COLO829 (cell line): Measurements from ENCODE around the gene CCDC127.
"Not testable (repeated sequence)": the region's sequence is repeated elsewhere in the genome, so short reads cannot be mapped to it uniquely, and the experiment has no call there.

Experiments used
- DNase-seq: peaks from one replicate; pipeline ENCODE4 v3.0.0; 2012; ENCODE audit warnings: low spot score

The CCDC127 gene, protein sequence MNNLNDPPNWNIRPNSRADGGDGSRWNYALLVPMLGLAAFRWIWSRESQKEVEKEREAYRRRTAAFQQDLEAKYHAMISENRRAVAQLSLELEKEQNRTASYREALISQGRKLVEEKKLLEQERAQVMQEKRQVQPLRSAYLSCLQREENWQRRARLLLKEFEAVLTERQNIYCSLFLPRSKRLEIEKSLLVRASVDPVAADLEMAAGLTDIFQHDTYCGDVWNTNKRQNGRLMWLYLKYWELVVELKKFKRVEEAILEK

DNA sequence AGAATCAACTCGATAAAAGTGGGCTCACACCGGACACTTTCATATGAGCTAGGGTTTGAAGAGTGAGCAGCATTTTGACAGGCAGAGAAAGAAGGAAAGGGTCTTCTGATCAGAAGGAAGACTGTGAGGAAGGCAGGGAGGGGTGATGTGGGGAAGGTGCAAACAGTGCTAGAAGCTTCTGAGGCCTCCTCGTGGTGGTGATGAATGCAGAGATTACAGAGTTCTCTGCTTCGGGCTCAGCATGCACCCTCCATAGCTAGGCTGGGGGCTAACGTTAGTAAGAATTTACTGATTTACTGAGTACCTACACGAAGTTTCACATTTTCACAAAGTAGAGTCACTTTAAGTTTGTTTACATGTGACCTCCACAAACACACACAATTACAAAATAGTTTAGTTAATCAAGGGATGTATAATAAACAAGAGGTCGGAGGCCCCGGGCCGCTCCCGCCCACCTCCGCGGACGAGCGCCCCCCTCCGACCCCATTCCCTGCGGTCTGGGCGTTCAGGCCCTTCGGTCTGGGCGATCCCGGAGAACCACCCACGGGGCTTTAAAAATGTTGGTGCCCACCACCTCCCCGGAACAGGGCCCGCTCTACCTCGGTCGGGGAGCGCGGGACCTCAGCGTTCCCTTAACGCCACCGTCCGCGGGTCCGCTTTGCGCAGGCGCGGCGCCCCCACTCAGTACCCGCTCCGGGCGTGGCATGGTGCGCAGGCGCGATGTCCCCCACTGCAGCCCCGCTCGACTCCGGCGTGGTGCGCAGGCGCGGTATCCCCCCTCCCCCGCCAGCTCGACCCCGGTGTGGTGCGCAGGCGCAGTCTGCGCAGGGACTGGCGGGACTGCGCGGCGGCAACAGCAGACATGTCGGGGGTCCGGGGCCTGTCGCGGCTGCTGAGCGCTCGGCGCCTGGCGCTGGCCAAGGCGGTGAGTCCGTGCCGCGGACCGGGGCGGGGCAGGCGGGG is at the start of gene CCDC127, which contains the start of gene SDHA:
Gene CCDC127, minus strand, starts transcription at position 660 of the 963 bp plus-strand sequence. CDS start 1,304 bp downstream, outside the sequence.
Gene SDHA, plus strand, starts transcription at position 827 of the 963 bp plus-strand sequence. Its CDS starts 36 bp downstream, at position 863.
- peak; percentile 95 for DNase-seq

DNA sequence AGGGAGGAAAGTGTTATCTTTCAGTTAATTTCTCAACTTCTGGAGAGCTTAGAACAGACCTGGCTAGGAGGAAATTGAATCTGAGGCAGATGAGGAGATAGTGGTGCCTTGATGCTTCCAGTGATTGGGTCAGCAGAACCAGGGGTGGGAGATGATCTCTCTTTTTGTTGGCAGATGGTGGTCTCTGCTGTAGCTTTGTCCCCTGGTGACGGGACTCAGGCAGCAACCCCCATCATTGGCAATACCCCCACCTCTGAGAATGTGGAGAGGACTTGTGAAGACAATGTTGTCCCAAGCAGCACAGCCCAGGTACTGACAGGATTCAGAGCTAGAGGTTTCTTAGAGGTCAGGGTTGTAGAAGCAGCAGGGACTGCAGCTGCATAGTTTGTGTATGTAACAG is 49.8 kb upstream of the CCDC127 start:
- DNase-seq, result no peak

DNA sequence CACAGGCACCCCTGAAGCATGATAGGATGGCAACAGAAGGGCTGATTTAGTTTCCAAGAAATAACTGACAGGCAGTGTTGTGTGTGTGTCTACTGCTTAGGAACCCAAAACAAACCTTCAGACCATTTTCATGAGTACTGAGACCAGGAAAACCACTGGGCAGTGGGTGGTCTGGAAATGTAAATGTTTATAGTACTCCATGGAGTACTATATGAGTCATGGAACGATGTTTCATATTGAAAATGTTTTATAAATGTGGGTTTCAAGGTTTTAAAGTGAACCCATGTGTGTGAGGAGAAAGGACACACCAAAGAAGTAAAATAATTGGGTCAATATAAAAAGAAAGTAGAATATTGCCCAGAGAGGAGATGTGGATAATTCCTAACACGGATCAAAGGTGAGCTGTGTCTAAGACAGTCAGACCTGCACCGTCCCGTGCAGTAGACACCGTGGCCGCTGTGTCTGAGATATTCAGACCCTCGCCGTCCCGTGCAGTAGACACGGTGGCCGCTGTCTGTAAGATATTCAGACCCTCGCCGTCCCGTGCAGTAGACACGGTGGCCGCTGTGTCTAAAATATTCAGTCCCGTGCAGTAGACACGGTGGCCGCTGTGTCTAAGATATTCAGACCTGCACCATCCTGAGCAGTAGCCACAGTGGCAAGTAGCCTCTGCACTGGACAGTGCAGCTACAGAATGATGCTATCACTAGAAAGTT is 48.5 kb upstream of the CCDC127 start:
- not testable (repeated sequence) for DNase-seq

DNA sequence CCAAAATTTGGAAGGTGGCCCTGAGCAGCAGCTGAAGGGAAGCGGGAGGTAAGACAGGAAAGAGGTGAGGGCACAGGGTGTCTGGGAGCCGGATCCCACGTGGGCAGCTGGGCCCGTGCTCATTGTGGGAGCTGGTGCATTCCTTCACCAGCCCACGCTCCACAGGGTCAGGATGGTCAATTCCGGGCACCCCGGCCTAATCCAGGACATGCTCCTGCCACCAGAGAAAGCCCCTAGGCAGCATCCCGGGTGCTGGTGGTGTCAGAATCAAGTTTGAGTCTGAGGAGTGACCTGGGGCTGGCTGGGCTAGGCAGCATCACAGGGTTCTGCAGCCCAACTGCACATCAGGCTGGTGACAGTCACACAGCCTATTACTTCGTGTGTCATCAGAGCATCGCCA is 46.4 kb upstream of the CCDC127 start:
- DNase-seq, result no peak

DNA sequence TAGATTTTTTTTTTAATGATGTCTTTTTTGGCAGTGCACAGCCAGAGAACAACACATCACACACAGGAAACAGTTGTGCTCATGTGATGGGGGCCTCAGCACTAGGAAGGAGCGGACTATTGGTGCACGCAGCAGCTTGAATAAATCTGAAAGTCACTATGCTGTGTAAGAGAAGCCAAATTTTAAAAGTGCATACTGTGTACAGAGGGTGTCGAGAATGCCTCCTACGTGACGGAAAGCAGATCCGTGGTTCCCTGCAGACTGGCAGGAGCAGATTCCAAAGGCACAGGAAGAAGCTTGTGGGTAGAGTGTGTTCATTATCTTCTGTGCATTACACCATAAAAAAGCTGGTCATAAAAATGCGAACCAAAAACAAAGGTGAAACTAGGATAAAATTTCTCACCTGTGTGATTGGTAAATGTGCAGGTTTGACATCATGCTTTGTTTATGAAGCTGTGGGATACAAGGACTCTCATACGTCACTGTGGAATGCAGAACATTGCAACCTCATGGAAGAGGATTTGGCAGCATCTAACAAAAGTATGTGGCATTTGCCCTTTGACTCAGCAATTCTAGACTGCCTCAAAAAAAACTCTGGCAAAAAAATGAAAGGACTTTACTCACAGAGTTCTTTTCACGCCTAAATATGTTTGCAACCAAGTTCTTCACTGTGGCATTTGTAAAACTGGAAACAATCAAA is 45.5 kb upstream of the CCDC127 start:
- DNase-seq, result peak; percentile 4

DNA sequence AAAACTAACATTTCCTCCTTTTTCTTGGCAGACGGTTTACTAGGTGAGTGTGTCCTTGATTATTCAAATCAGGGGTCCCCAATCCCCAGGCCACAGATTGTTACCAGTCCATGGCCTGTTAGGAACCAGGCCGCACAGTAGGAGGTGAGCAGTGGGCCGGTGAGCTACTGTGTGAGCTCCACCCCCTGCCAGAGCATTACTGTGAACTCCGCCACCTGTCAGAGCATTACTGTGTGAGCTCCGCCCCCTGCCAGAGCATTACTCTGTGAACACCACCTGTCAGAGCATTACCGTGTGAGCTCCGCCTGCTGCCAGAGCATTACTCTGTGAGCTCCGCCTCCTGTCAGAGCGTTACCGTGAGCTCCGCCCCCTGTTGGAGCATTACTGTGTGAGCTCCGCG is 39.2 kb upstream of the CCDC127 start:
- DNase-seq, result no peak

DNA sequence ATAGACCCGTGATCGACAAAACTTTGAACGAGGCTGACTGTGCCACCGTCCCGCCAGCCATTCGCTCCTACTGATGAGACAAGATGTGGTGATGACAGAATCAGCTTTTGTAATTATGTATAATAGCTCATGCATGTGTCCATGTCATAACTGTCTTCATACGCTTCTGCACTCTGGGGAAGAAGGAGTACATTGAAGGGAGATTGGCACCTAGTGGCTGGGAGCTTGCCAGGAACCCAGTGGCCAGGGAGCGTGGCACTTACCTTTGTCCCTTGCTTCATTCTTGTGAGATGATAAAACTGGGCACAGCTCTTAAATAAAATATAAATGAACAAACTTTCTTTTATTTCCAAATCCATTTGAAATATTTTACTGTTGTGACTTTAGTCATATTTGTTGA is 38.4 kb upstream of the CCDC127 start:
- not testable (repeated sequence) for DNase-seq

DNA sequence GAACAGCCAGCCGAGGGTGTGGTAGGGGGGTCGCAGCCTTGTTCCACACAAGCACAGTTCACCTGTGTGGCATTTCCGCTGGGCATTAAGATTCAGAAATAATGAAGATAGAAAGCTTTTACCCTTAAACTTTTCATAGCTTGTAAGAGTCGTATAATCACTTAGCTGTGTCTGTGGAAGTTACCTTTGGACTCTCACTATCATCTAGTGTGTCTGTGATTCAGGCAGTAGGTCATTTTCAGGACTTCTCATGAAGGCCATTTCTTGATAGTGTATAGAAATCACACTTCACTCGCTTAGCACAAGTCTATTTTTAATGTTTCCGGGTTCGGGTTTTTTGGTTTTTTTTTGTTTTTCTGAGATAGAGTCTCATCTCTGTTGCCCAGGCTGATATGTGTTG is 37.2 kb upstream of the CCDC127 start:
- DNase-seq, result not testable (repeated sequence)

DNA sequence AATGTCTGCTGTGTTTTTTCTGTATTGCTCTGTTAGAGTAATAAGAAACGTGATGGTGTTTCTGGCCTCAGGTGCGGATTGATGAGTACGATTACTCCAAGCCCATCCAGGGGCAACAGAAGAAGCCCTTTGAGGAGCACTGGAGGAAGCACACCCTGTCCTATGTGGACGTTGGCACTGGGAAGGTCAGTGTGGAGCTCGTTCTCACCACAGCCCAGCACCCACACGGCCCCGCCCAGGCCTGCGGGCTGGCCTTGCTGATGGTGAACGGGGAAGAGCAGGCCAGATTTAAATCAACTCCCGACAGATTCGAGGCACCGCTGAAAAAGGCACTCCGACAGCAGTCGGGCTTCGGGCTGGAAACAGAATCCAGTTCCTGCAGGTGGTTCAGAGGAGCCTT is 36.4 kb upstream of the CCDC127 start:
- not testable (repeated sequence) for DNase-seq

DNA sequence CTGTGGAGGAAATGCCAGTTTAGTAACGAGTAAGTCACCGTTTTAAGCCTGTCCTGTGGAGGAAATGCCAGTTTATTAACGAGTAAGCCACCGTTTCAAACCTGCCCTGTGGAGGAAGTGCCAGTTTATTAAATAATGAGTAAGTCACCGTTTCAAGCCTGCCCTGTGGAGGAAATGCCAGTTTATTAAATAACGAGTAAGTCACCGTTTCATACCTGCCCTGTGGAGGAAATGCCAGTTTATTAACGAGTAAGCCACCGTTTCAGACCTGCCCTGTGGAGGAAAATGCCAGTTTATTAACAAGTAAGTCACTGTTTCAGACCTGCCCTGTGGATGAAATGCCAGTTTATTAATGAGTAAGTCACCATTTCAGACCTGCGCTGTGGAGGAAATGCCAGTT is 34.6 kb upstream of the CCDC127 start:
- no peak for DNase-seq

DNA sequence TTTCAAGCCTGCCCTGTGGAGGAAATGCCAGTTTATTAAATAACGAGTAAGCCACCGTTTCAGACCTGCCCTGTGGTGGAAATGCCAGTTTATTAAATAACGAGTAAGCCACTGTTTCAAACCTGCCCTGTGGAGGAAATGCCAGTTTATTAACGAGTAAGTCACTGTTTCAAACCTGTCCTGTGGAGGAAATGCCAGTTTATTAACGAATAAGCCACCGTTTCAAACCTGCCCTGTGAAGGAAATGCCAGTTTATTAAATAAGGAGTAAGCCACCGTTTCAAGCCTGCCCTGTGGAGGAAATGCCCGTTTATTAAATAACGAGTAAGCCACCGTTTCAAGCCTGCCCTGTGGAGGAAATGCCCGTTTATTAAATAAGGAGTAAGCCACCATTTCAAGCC is 34.0 kb upstream of the CCDC127 start:
- DNase-seq, result not testable (repeated sequence)

DNA sequence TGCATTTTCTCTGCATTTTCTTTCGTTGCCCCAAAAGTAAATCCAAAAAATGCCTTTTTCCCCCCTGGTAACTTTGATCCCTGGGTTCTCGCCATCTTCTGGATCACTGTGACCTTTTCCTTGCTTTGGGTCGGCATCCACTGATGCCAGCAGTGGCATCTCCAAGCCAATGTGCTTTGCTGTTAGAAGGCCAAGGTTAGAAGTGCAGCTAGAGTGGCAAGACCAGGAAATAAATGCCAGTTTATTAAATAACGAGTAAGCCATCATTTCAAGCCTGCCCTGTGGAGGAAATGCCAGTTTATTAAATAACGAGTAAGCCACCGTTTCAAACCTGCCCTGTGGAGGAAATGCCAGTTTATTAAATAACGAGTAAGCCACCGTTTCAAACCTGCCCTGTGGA is 33.6 kb upstream of the CCDC127 start:
- DNase-seq, result not testable (repeated sequence)

DNA sequence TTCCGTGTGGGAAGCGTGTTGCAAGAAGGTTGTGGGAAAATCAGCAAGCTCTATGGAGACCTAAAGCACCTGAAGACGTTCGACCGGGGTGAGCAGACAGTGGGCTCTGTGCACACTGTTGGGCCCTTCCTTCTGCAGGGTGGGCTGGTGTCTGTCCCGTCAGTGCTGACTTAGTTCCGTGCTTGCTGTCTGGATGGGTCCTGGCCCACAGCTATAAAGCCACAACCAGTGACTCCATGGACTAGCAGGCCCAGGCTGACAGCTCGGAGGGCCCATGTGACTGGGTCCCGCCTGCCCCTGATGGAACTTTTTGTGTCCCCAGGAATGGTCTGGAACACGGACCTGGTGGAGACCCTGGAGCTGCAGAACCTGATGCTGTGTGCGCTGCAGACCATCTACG is 33.1 kb upstream of the CCDC127 start:
- DNase-seq, result not testable (repeated sequence)

DNA sequence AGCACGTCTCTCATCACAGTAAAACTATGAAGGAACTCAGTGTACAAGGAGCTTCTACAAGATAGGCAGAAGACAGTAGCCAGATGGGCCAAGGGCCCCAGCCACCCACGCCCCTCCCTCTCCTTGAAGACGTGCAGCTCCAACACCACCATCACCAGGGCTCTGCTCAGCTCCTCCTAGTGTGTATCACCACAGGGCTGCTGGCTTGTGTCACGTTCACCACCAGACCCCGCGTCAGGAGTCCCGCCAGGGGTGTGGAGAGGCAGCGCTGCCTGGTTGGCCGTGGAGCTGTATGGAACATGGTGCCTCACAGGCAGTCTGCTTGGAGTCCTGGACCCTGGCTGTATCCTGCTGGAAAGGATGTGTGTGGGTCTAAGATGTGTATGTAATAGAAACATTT is 32.4 kb upstream of the CCDC127 start:
- DNase-seq, result not testable (repeated sequence)

DNA sequence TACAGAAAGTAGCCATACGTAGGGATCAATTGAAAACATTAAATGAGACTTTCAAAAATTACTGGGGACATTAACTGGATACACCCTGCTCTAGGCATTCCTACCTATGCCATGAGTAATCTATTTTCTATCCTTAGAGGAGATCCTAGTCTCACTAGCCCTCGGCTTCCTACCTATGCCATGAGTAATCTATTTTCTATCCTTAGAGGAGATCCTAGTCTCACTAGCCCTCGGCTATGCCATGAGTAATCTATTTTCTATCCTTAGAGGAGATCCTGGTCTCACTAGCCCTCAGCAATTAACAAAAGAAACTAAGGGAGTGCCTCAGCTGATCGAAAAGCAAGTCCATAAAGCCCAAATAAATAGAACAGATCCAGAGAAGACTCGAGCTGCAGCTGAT is 27.8 kb upstream of the CCDC127 start:
- not testable (repeated sequence) for DNase-seq

DNA sequence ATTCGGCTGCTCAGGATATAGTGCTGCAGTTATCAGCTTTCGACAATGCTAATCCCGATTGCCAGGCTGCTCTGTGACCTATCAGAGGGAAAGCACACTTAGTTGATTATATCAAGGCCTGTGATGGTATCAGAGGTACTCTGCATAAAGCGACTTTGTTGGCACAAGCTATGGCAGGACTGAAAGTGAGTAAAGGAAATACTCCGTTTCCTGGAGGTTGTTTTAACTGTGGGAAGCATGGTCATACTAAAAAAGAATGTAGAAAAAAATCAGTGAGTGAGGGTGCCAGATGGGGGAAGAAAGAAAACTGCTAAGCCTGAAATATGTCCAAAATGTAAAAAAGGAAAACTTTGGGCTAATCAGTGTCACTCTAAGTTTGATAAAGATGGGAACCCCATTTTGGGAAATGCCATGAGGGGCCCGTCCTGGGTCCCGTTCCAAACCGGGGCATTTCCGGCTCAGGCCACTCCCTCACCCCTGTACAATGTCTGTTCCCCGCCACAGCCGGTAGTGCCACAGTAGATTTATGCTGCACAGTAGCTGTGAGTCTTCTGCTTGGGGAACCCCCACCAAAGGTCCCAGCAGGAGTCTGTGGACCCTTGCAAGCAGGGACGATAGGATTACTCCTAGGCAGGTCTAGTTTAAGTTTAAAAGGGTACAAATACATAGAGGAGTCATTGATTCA is 25.9 kb upstream of the CCDC127 start:
- DNase-seq, result not testable (repeated sequence)

DNA sequence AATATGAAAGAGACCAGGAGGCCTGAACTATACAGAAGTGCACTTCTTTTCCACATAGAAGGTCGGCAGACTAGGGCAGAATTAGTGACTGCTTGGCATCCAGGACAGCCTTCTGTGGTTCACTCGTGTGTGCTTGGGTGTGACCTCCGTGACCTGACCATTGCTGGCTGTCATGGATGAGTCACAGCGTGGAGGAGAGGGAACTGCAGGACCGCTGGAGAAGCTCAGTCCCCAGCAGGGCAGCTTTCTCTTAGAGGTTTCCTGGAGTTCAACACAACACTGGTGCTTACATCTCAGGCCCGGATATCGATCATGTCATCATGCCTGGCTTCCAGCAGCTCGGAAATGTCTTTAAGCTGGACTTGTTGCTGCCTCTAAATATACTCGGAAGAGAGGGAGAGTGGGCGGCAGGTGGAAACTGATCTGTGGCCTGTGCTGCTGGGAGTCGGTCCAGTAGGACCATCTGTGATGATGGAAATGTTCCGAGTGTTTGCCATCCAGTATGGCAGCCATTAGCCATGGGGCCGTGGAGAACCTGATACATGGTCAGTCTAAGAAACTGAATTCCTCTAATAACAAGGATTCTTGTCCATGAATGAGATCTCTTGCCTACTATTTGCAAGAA is 23.2 kb upstream of the CCDC127 start:
- not testable (repeated sequence) for DNase-seq

DNA sequence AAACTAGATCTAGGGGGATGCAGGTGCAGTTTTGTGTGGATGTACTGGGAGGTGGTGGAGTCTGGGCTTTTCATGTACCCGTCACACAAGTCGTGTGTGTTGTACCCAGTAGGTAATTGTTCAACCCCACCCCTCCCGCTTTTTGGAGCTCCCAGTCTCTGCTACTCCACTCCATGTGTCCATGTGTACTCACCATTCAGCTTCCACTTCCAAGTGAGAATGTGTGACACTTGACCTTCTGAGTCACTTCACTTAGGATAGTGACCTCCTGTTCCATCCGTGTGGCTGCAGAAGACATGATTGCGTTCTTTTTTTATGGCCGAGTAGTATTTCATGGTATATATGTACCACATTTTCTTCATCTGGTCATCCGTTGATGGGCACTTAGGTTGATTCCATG is 22.6 kb upstream of the CCDC127 start:
- DNase-seq, result not testable (repeated sequence)

DNA sequence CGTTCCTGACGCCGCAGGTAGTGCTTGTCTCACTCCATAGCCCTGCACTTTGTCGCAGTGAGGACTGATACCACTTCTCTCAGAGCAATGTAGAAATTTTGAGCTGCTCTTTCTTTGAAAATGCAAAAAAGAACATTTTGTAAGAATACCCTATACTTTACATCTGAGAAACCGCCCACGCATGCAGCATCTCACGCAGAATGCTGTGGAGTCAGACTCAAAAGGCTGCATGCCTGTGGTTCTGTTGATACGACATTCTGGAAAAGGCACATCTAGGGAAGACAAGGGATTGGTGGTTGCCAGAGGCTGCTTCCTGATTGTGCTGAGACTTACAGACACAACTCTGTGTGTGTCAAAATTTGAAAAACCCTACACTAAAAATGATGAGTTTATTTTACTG is 20.0 kb upstream of the CCDC127 start:
- DNase-seq, result not testable (repeated sequence)

DNA sequence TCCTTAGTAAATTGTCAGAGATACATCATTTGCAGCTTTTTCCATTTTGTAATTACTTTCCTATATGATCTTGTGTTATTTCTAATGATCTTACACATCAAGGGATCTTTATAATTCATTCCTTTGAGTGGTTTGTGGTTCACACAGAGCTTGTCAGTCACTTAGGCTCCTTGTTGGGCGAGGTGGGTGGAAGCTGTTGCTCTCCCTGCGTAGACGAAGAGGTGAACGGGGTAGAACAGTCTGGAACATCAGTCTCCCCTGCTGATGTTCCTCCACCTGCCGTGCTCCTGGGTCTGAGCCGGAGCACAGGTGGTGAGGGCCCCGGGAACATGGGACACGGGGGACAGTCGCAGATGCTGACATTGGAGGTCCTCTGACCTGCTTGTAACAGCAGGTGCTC is 17.6 kb upstream of the CCDC127 start:
- not testable (repeated sequence) for DNase-seq

DNA sequence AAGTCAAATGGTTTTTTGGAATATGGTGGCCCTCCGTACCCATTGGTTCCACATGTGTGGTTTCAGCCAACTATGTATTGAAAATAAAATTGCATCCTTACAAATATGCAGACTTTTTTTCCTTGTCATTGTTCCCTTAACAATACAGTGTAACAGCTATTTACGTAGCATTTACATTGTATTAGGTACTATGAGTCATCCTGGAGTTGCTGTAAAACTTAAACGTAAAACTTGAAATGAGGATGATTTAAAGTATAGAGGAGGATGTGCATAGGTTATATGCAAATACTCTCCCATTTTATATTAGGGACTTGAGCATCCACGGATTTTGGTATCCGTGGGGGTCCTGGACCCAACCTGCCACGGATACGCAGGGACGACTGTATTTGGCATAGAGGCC is 16.5 kb upstream of the CCDC127 start:
- DNase-seq, result no peak
